ENCODE results near the gene R3HDM2.

DNA sequence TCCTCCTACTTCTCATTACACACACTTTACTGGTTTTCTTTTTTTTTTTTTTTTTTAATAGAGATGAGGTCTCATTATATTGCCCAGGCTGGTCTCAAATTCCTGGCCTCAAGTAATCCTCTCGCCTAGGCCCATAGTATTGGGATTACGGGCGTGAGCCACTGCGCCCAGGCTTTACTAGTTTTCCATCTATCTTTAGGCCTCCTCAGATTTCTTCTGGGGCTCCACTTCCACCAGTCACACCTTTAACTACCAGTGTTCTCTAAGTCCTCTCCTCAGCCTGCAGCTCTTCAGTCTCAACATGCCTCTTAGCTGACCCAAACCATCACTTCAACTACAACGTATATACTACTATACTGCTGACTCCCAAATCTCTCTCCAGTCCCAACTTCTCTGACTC lies 10.4 kb downstream of the R3HDM2 start:
- no peak for TF ChIP-seq CTCF (IDR thresholded peaks at IDR 0.05)
- TF ChIP-seq POLR2A (IDR thresholded peaks at IDR 0.05) = no peak

Data from transverse colon (tissue), 3 donors.